ENCODE measurements around the gene REG3A.

- no peak for TF ChIP-seq CTCF (IDR thresholded peaks at IDR 0.05; ENCODE audit: low read depth, low read length)
- no peak for TF ChIP-seq EZH2phosphoT487 (IDR thresholded peaks at IDR 0.05; ENCODE audit: low read depth)
Observed at GRCh38 chr2:79138385-79138784, 21.2 kb downstream of the REG3A start.
